Panc1 (cell line): ENCODE data around the gene NUDT4. TPM values are rescaled to one million over a fixed set of nuclear protein-coding genes. Genes with fewer than 3 reads are reported as not detected.
A peak's percentile ranks its signal among the peaks of the same experiment; 100 is the strongest.
"Not testable (repeated sequence)": the region's sequence is repeated elsewhere in the genome, so short reads cannot be mapped to it uniquely, and the experiment has no call there.

ENCODE experiments used
- ATAC-seq: fragments of 200-7000 bp; cut with Tn5 transposase; 2 replicates; pipeline ENCODE4 v1.9.1; 2020; ENCODE audit warnings: mild to moderate bottlenecking, moderate library complexity
- BruUV-seq: library from RNA; stranded (reverse); fragments of 400-500 nt; replicated peaks from 2 replicates; lab custom pipeline; 2021; lab: Mats Ljungman, UMichigan
- CTCF ChIA-PET: fragments of 300-600 bp; sonication (Branson Sonifier 250); formaldehyde crosslinking; loops from one replicate; lab custom pipeline; 2022; ENCODE audit warnings: antibody characterized with exemption; lab: Charles Lee
- POLR2A ChIA-PET: fragments of 300-600 bp; sonication (Branson Sonifier 250); formaldehyde crosslinking; loops from one replicate; lab custom pipeline; 2022; ENCODE audit warnings: antibody characterized with exemption; lab: Charles Lee
- DNase-seq: peaks from one replicate; pipeline ENCODE4 v3.0.0-alpha.2; 2010; ENCODE audit warnings: low read depth, low spot score
- H3K27ac ChIP-seq: 2 replicates; pipeline ENCODE4 v1.5.1; 2011; ENCODE audit warnings: mild to moderate bottlenecking, low read length, inconsistent platforms
- H3K27me3 ChIP-seq: fragments of 200-500 bp; sonication (Bioruptor generic); 2 replicates; pipeline ENCODE4 v1.6.0; 2014; ENCODE audit warnings: low read length, inconsistent platforms; ENCODE audit not compliant: control insufficient read depth, insufficient read depth
- H3K36me3 ChIP-seq: fragments of 200-500 bp; sonication (Bioruptor generic); 2 replicates; pipeline ENCODE4 v1.5.1; 2014; ENCODE audit warnings: inconsistent platforms, mild to moderate bottlenecking, low read length, moderate library complexity; ENCODE audit not compliant: control insufficient read depth, insufficient read depth
- H3K4me1 ChIP-seq: 2 replicates; pipeline ENCODE4 v1.5.1; 2011; ENCODE audit warnings: inconsistent platforms, mild to moderate bottlenecking, low read length, moderate library complexity; ENCODE audit not compliant: control insufficient read depth, insufficient read depth
- H3K4me3 ChIP-seq, 2 experiments: 2 replicates each; pipeline ENCODE4 v1.5.1; 2011 to 2012; ENCODE audit warnings: low read depth in 2 of 2, low read length in 2 of 2, mild to moderate bottlenecking in 2 of 2, inconsistent platforms in 1 of 2, moderate library complexity in 1 of 2
- H3K9me3 ChIP-seq: fragments of 200-500 bp; sonication (Bioruptor generic); 2 replicates; pipeline ENCODE4 v1.5.1; 2014; ENCODE audit warnings: low read depth, mild to moderate bottlenecking, inconsistent platforms, low read length, moderate library complexity; ENCODE audit not compliant: control insufficient read depth, insufficient read depth
- POLR2AphosphoS5 ChIP-seq: IDR thresholded peaks from 2 replicates; pipeline ENCODE4 v1.6.1; 2012; ENCODE audit warnings: mild to moderate bottlenecking, low read depth, low read length, moderate library complexity
- SIN3A ChIP-seq: IDR thresholded peaks from 2 replicates; pipeline ENCODE4 v1.6.1; 2012; ENCODE audit warnings: low read depth, mild to moderate bottlenecking, low read length, moderate library complexity, borderline replicate concordance; ENCODE audit not compliant: insufficient read depth
- TCF7L2 ChIP-seq: IDR thresholded peaks from 2 replicates; pipeline ENCODE4 v1.6.1; 2011; ENCODE audit warnings: mild to moderate bottlenecking, low read depth, low read length, inconsistent platforms
- in situ Hi-C: cut with HindIII; loops from 2 replicates; pipeline ENCODE4 v1.10.0; 2016; ENCODE audit warnings: low sequenced_read_pairs, low pct_unique_long_range_greater_than_20kb
- intact Hi-C: fragments of 100-400 bp; cut with micrococcal nuclease; formaldehyde crosslinking; loops from one replicate; pipeline ENCODE4 v1.10.0; 2022; ENCODE audit not compliant: unreplicated experiment
- total RNA-seq: library from RNA; stranded (reverse); gene quantifications from one replicate; pipeline ENCODE4 v1.2.1, GENCODE V29; 2021; ENCODE audit not compliant: unreplicated experiment
- TF ChIP-seq, protein P1 (sequence below): fragments of 450-650 bp; IDR thresholded peaks from 2 replicates; pipeline ENCODE4 v1.5.1; 2017; ENCODE audit warnings: mild to moderate bottlenecking
- TF ChIP-seq, protein P2 (sequence below), 2 experiments: IDR thresholded peaks; 2 replicates each; pipeline ENCODE4 v1.6.1; 2011 to 2012; ENCODE audit warnings: low read depth in 2 of 2, control low read depth in 1 of 2, low read length in 1 of 2, mild to moderate bottlenecking in 1 of 2, moderate library complexity in 1 of 2; ENCODE audit not compliant: insufficient read depth in 1 of 2

Gene NUDT4
- total RNA-seq, 1 experiment from 2014 or later: 45.7 TPM

DNA sequence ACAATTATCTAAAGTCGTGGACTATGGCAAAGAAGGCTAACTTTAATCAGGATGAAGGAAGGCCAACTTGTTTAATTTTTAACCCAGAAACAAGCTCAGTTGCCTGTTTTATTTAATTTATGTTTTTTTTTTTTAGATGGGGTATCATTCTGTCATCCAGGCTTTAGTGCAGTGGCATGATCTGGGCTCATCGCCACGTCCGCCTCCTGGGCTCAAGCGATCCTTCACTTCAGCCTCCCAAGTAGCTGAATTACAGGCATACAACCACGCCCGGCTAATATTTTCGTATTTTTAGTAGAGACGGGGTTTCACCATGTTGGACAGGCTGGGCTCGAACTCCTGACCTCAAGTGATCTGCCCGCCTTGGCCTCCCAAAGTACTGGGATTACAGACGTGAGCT lies 19.7 kb downstream of the NUDT4 start:
- TF ChIP-seq, protein P1, sequence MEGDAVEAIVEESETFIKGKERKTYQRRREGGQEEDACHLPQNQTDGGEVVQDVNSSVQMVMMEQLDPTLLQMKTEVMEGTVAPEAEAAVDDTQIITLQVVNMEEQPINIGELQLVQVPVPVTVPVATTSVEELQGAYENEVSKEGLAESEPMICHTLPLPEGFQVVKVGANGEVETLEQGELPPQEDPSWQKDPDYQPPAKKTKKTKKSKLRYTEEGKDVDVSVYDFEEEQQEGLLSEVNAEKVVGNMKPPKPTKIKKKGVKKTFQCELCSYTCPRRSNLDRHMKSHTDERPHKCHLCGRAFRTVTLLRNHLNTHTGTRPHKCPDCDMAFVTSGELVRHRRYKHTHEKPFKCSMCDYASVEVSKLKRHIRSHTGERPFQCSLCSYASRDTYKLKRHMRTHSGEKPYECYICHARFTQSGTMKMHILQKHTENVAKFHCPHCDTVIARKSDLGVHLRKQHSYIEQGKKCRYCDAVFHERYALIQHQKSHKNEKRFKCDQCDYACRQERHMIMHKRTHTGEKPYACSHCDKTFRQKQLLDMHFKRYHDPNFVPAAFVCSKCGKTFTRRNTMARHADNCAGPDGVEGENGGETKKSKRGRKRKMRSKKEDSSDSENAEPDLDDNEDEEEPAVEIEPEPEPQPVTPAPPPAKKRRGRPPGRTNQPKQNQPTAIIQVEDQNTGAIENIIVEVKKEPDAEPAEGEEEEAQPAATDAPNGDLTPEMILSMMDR: no peak
- no peak for TF ChIP-seq TCF7L2
- no peak for TF ChIP-seq SIN3A
- TF ChIP-seq, protein P2, sequence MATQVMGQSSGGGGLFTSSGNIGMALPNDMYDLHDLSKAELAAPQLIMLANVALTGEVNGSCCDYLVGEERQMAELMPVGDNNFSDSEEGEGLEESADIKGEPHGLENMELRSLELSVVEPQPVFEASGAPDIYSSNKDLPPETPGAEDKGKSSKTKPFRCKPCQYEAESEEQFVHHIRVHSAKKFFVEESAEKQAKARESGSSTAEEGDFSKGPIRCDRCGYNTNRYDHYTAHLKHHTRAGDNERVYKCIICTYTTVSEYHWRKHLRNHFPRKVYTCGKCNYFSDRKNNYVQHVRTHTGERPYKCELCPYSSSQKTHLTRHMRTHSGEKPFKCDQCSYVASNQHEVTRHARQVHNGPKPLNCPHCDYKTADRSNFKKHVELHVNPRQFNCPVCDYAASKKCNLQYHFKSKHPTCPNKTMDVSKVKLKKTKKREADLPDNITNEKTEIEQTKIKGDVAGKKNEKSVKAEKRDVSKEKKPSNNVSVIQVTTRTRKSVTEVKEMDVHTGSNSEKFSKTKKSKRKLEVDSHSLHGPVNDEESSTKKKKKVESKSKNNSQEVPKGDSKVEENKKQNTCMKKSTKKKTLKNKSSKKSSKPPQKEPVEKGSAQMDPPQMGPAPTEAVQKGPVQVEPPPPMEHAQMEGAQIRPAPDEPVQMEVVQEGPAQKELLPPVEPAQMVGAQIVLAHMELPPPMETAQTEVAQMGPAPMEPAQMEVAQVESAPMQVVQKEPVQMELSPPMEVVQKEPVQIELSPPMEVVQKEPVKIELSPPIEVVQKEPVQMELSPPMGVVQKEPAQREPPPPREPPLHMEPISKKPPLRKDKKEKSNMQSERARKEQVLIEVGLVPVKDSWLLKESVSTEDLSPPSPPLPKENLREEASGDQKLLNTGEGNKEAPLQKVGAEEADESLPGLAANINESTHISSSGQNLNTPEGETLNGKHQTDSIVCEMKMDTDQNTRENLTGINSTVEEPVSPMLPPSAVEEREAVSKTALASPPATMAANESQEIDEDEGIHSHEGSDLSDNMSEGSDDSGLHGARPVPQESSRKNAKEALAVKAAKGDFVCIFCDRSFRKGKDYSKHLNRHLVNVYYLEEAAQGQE (IDR thresholded peaks at IDR 0.05; ENCODE audit: insufficient read depth in 1 of 2, low read depth in 2 of 2, low read length in 1 of 2): no peak
- no peak for TF ChIP-seq POLR2AphosphoS5
- BruUV-seq: no TSS peak
- intact Hi-C loops: loop anchor here (2.0 to 5.0 kb wide), 2 partner anchors 411 to 610 kb away; no protein-coding TSS in a partner anchor
- Histone ChIP-seq H3K4me1 (no peaks in the 10 kb centered on the region), H3K27ac (no peak overlapping the region), H3K4me3 (no peak overlapping the region), H3K27me3 (no peaks in the 10 kb centered on the region), H3K9me3 (no peaks in the 10 kb centered on the region), H3K36me3 (peaks cover 6% of the 10 kb centered on the region; the same call in 1 of the 2 replicates)
- ATAC-seq: no peak
- POLR2A ChIA-PET: interaction anchor here (0.6 kb wide), 1 partner anchor 14 kb away, joined by 3 read pairs; no protein-coding TSS in a partner anchor
- CTCF ChIA-PET: interaction anchor here (0.6 to 1.2 kb wide), 3 partner anchors 14 to 410 kb away, joined by 3 to 4 read pairs (median 3); no protein-coding TSS in a partner anchor
- in situ Hi-C loops: no loop called here
- DNase-seq: no peak

DNA sequence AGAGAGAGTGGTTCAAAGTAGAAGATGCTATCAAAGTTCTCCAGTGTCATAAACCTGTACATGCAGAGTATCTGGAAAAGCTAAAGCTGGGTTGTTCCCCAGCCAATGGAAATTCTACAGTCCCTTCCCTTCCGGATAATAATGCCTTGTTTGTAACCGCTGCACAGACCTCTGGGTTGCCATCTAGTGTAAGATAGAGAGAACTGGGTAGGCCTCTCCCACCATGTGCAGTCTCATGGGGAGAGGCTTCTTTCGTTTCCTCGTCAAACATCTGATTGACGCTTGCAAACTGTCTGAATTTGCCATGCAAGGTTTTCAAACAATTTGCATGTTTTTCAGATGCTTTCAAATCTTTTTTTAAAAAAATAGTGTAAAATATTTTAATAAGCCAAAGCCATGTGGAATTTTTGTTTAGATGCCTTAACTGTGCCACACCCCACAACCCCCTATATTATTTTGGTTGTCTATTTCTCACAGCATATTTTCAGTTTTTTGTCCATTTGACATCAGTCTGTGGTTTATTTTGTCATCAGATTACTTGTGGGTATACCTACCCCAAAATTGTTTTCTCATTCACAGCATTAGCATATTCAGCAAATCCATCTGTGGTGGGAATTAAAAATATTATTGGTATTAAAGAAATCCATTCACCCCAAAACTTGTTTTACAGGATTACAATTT lies 21.6 kb downstream of the NUDT4 start:
- CTCF ChIA-PET, H3K4me1 ChIP-seq, DNase-seq, H3K27ac ChIP-seq, H3K9me3 ChIP-seq, H3K4me3 ChIP-seq, H3K36me3 ChIP-seq, H3K27me3 ChIP-seq, in situ Hi-C loops, POLR2A ChIA-PET, BruUV-seq: not testable (repeated sequence)
- intact Hi-C loops: loop anchor here (5.0 kb wide), 1 partner anchor 612 kb away; no protein-coding TSS in a partner anchor
- ATAC-seq: peak; percentile 99
- TF ChIP-seq, protein P1: peak; percentile 51
